Spinal cord (tissue), 10 donors: Measurements from ENCODE around the gene RNF34. TPM values are rescaled to one million over a fixed set of nuclear protein-coding genes. Genes with fewer than 3 reads are reported as not detected.

Experiments
- DNase-seq, 6 donors: peaks; one replicate each; pipeline versions ENCODE4 v3.0.0 to v3.0.0-alpha.2; 2013 to 2015; ENCODE audit warnings: low spot score in 6 of 6, low read depth in 4 of 6
- H3K27ac ChIP-seq: one replicate; pipeline ENCODE4 v1.5.1; 2013; ENCODE audit warnings: low read depth, low read length, control low read depth
- H3K27me3 ChIP-seq: one replicate; pipeline ENCODE4 v1.6.1; 2013; ENCODE audit warnings: low read length; ENCODE audit not compliant: control insufficient read depth, insufficient read depth
- H3K36me3 ChIP-seq: one replicate; pipeline ENCODE4 v1.6.1; 2013; ENCODE audit warnings: low read length; ENCODE audit not compliant: control insufficient read depth, insufficient read depth
- H3K4me1 ChIP-seq: one replicate; pipeline ENCODE4 v1.6.1; 2013; ENCODE audit warnings: low read length; ENCODE audit not compliant: control insufficient read depth, insufficient read depth
- H3K4me3 ChIP-seq: one replicate; pipeline ENCODE4 v1.5.1; 2013; ENCODE audit warnings: low read depth, low read length, control low read depth
- H3K9me3 ChIP-seq: one replicate; pipeline ENCODE4 v1.6.1; 2013; ENCODE audit warnings: low read length; ENCODE audit not compliant: control insufficient read depth, insufficient read depth
- WGBS: methylation state at CpG from one replicate; pipeline ENCODE4 v1.1.5; 2013; ENCODE audit warnings: missing lambda C conversion rate; ENCODE audit not compliant: insufficient coverage; 5-methylcytosine and 5-hydroxymethylcytosine counted together
- polyA plus RNA-seq, 2 donors: library from polyadenylated mRNA; unstranded; fragments of 120-200 nt; gene quantifications; one replicate each; pipeline ENCODE4 v1.2.1, GENCODE V29; 2013; ENCODE audit not compliant: insufficient read length in 2 of 2
- total RNA-seq, 2 donors: library from RNA; depleted of rRNA in 1 of 2; stranded (reverse); fragments of 120-200 nt in 1 of 2; fragments of >200 nt in 1 of 2; gene quantifications; one replicate each; pipeline versions ENCODE4 v1.2.3 to v1.2.4, GENCODE V29; 2013 to 2014
- donor health status: healthy.

RNF34 gene
- total and polyA plus RNA-seq, 4 donors: 41.4 to 71.7 (median 51.2) TPM

DNA sequence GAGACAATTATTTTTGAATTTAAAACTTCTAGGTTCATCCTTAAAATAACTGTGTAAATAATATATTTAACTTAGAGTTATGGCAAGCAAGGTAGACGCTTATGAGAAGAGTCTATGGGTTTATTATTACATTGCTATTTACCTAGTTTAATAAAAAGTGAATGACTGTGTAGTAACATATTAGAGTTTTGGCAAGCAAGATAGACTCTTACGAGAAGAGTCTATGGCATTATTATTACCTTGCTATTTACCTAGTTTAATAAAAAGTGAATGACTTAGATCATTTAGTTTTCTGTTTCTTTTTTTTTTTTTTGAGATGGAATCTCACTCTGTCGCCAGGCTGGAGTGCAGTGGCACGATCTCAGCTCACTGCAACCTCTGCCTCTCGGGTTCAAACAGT lies 3.8 kb downstream of the RNF34 start:
- H3K4me3 ChIP-seq: no peak overlapping the region
- peaks cover 12% of the 10 kb centered on the region for H3K36me3 ChIP-seq
- no peaks in the 10 kb centered on the region for H3K27me3 ChIP-seq
- H3K27ac ChIP-seq: no peak overlapping the region
- no peak for DNase-seq
- H3K4me1 ChIP-seq: peaks cover 8% of the 10 kb centered on the region
- WGBS: 94% methylated on average over 3 of the region's 5 CpGs
- no peaks in the 10 kb centered on the region for H3K9me3 ChIP-seq

DNA sequence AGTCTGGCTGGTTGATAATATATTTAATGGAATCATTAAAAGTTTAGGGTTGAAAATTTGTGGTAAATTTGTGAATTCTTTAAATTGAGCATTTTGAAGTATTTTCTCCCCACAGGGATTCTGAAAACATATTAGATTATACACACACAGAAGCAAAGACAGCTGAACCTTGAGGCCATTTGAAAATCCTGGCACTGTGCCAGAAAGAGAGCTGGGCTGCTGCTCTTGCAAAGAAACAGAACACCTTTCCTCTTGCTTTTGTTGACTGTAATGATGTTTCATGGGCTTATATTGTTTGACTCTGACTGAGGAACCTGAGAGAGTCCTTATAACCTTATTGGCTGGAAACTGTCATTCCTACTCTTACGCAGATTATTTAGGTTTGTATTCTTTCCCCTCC lies 4.8 kb downstream of the RNF34 start:
- DNase-seq: peak in 3 of 6 donors; percentile 6 to 47 (median 37)
- Histone ChIP-seq H3K4me1 (no peaks in the 10 kb centered on the region), H3K27me3 (no peaks in the 10 kb centered on the region), H3K9me3 (no peaks in the 10 kb centered on the region), H3K27ac (no peak overlapping the region), H3K36me3 (peaks cover 12% of the 10 kb centered on the region), H3K4me3 (no peak overlapping the region)
- no CpG with 5 or more reads among the region's 1 CpG for WGBS

DNA sequence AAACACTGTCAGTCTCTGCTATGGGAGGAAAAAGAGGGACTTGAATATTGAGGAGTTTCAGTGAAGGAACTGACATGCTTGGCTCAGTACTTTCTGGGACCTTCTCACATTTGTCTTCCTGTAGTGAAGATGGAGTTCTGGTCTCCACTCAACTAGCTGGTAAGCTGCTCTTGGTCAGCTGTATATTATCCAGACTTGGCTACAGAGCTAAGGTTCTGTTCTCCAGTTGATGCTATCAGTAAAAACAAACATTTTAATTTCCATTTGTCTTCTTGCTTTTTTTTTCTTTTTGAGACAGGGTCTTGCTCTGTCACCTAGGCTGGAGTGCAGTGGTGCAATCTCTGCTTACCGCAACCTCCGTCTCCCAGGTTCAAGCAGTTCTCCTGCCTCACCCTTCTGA lies 5.3 kb downstream of the RNF34 start:
- Histone ChIP-seq H3K4me1 (no peaks in the 10 kb centered on the region), H3K27ac (no peak overlapping the region), H3K36me3 (peaks cover 12% of the 10 kb centered on the region), H3K27me3 (no peaks in the 10 kb centered on the region), H3K9me3 (no peaks in the 10 kb centered on the region), H3K4me3 (no peak overlapping the region)
- no peak for DNase-seq
- no CpG with 5 or more reads among the region's 2 CpGs for WGBS

DNA sequence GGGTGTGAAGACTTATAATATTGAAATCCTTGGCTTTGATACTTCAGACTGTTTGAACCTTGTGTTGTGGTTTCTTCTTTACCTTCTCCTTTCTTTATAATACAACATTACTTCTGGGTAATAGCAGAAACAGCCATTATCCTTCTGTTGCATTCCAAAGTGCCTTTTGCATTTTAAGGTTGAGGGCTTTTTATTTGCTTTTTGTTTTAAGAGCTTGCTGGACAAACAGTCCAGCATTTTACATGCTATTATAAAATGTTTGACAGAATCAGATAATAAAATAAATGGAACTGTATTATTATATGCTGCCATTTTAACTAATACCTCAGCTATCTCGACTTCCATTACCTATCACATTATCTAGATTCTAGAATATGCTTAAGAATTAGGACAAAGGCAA lies 14.0 kb downstream of the RNF34 start:
- WGBS: no CpG with 5 or more reads among the region's 1 CpG
- Histone ChIP-seq H3K4me3 (no peak overlapping the region), H3K36me3 (peaks cover 13% of the 10 kb centered on the region), H3K27me3 (no peaks in the 10 kb centered on the region), H3K27ac (no peak overlapping the region), H3K9me3 (no peaks in the 10 kb centered on the region), H3K4me1 (no peaks in the 10 kb centered on the region)
- no peak for DNase-seq

DNA sequence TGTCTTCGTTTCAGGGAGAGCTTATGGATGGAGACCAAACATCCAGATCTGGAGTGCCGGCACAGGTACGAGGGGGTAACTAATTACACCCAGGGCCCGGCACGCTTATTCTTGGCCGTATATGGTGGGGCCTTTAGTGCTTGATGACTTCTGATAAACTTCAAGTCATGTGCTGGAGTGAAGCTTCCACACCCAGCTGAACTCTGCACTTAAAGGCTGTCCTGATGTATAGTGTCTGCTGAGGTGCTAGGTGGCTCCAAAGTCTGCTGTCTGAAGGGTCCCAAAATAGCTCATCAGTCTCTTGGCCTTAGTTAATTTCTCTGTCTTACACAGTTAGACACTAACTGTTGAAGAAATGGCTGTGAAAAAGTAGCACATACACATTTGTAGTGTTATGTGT lies 17.9 kb downstream of the RNF34 start:
- H3K36me3 ChIP-seq: peaks cover 22% of the 10 kb centered on the region
- no peak for DNase-seq
- H3K4me1 ChIP-seq: no peaks in the 10 kb centered on the region
- no peaks in the 10 kb centered on the region for H3K27me3 ChIP-seq
- no peak overlapping the region for H3K4me3 ChIP-seq
- H3K27ac ChIP-seq: no peak overlapping the region
- no peaks in the 10 kb centered on the region for H3K9me3 ChIP-seq
- 80% methylated on average over 2 of the region's 6 CpGs for WGBS

DNA sequence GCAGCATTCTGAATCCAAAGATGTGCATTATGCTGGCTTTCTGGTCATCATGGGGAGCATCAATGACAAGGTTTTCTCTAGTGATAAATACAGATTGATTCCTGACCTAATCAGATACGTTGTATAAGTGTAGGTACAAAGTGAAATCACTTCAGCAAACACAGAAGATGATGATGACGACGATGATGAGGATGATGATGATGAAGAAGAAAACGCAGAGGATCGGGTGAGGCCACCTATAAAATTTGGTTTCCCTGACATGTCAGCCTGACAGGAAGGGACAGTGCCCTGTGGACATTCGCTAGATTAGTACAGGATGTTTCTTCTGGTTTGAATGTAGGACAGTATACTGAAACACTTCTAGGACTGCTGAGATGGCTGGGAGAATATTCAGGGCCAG lies 20.2 kb downstream of the RNF34 start:
- 87% methylated on average over 6 of the region's 6 CpGs for WGBS
- H3K4me1 ChIP-seq: no peaks in the 10 kb centered on the region
- no peak overlapping the region for H3K27ac ChIP-seq
- H3K9me3 ChIP-seq: no peaks in the 10 kb centered on the region
- no peak overlapping the region for H3K4me3 ChIP-seq
- no peak for DNase-seq
- no peaks in the 10 kb centered on the region for H3K27me3 ChIP-seq
- peaks cover 34% of the 10 kb centered on the region for H3K36me3 ChIP-seq

DNA sequence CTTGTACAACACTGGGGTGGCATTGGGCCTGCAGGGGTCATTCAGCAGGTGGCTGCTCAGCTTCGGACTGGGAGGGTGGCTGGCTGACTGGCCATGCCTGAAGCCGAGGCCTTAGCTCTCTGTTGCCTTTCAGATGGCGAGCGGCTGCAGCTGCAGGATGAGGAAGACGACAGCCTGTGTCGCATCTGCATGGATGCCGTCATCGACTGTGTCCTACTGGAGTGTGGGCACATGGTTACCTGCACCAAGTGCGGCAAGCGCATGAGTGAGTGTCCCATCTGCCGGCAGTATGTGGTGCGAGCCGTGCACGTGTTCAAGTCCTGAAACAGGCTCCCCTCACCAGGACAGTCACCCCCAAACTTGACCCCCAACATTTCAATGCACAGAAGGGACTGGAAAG lies 23.3 kb downstream of the RNF34 start:
- over 99% methylated on average over 11 of the region's 14 CpGs for WGBS
- no peak overlapping the region for H3K4me3 ChIP-seq
- H3K36me3 ChIP-seq: peaks cover 51% of the 10 kb centered on the region
- no peaks in the 10 kb centered on the region for H3K9me3 ChIP-seq
- no peak for DNase-seq
- H3K27me3 ChIP-seq: no peaks in the 10 kb centered on the region
- H3K4me1 ChIP-seq: no peaks in the 10 kb centered on the region
- no peak overlapping the region for H3K27ac ChIP-seq

DNA sequence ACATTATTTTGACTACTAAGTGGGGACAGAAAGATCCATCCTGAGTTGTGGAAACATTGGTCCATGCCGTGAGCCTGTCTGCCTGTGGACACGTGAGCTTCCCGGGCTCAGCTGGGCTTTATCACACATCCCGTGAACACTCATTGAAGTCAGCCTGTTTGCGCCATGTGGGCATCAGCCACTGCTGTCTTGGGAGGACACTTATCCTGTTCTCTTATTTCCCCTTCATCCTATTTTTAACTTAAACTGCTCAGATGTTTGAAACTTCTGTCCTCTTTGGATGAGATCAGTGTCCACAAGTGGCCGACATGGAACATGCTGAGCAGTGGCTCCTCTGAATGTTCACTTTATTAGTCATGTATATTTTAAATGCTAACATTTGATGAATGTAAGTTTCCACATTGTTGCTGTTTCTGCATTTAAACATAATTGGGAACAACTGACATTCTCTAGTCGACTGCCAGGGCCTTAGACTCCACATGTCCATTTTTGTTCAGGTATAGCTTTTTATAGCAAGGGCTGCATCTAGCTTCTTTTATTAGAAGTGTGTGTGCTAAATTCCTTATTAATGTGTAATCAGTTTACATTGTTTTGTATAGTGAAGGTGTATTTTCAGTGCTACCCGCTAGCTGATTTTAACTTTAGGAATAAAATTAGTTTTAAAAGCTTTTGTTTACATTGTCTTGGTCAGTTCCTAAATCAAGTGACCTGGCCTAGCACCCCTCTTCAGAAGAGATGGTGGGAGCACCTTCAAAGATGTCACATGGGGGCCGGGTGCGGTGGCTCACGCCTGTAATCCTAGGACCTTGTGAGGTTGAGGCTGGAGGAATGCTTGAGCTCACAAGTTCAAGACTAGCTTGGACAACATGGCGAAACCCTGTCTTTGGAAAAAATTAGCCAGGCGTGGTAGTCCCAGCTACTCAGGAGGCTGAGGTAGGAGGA lies 24.0 kb downstream of the RNF34 start:
- no peak for DNase-seq
- Histone ChIP-seq H3K27ac (no peak overlapping the region), H3K4me1 (no peaks in the 10 kb centered on the region)

DNA sequence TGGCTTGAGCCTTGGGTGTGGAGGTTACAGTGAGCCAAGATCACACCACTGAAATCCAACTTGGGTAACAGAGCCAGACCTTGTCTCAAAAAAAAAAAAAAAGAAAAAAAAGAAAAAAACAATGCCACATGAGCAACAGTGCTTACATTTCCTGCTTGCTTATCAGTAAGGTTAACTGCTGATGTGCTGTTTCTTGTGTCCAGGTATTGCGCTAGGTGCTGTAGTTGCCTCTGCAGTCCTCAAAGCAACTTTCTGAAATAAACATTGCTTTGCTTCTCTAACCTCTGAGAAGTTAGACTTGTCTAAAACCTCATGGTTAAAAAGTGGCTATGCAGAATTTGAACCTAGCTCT lies 24.7 kb downstream of the RNF34 start:
- H3K27me3 ChIP-seq: no peaks in the 10 kb centered on the region
- no peak overlapping the region for H3K4me3 ChIP-seq
- no peak for DNase-seq
- no peaks in the 10 kb centered on the region for H3K9me3 ChIP-seq
- no peaks in the 10 kb centered on the region for H3K4me1 ChIP-seq
- no peak overlapping the region for H3K27ac ChIP-seq
- peaks cover 58% of the 10 kb centered on the region for H3K36me3 ChIP-seq
- WGBS: 100% methylated on average over 1 of the region's 1 CpG

More for the DNA sequence above, 24.0 kb downstream of the RNF34 start:
- Histone ChIP-seq H3K4me3 (no peak overlapping the region), H3K27me3 (no peaks in the 10 kb centered on the region), H3K9me3 (no peaks in the 10 kb centered on the region), H3K36me3 (peaks cover 57% of the 10 kb centered on the region)
- WGBS: 95% methylated on average over 11 of the region's 13 CpGs

DNA sequence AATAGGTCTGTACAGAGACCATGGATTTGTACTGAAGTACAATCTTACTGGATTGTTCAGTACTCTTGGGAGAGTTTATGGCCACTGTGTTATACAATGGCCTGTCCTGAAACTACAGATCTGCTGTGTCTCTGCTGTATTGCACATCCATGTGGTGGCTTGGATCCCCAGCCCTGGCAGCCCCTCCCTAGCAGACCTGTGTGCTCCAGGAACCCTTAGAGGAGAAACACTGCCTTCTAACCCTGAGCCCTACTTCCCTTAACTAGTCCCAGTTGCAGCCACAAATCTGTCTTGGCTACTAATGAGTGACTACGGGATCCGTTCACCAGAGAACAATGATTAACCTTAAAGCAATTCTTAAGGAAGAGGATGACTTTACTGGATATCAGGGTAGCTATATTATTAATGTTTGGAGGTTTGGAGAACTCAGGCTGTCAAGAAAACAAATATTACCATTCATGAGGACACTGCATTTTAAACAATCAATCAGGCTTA lies 27.7 kb downstream of the RNF34 start:
- DNase-seq: no peak
- H3K36me3 ChIP-seq: peaks cover 70% of the 10 kb centered on the region
- no peaks in the 10 kb centered on the region for H3K9me3 ChIP-seq
- no CpG with 5 or more reads among the region's 2 CpGs for WGBS
- no peaks in the 10 kb centered on the region for H3K4me1 ChIP-seq
- no peaks in the 10 kb centered on the region for H3K27me3 ChIP-seq
- H3K4me3 ChIP-seq: no peak overlapping the region
- no peak overlapping the region for H3K27ac ChIP-seq
